Subcutaneous adipose tissue (tissue), 4 donors: ENCODE data around the gene SLC2A9. TPM values are rescaled to one million over a fixed set of nuclear protein-coding genes. Genes with fewer than 3 reads are reported as not detected.

ENCODE experiments used
- small RNA-seq: library from RNA; depleted of rRNA; stranded (forward); fragments of <200 nt; gene quantifications from one replicate; pipeline ENCODE3, GENCODE V24; 2016
- total RNA-seq, 4 donors: library from RNA; depleted of rRNA; stranded (reverse); fragments of >200 nt; gene quantifications; one replicate each; pipeline ENCODE4 v1.1.0, GENCODE V29; 2016
- TF ChIP-seq, protein P1 (sequence below): fragments of 450-650 bp; IDR thresholded peaks from one replicate; pipeline ENCODE4 v1.5.1; 2016; ENCODE audit warnings: low read depth, mild to moderate bottlenecking, control low read depth, antibody characterized with exemption, moderate library complexity

The SLC2A9 gene
- total RNA-seq, 4 donors from 2014 or later = 4.6 to 15.8 (median 7.8) TPM

DNA sequence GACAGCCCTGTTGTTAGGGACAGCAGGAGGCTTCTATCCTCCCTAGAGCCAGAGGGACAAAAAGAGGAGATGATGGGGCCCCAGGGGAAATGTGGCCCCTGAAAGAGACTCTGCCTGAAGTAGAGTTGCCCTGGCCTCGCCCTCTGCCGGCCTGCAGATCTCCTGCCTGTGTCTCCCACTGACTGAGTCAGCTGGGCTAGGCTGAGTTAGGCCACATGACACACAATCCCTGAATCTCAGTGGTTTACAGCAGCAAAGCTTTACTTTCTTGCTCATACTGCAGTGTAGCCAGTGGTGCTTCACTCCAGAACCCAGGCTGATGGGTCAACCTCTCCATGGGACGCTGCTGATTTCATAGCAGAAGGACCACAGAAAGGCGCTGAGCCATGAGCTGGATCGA lies 216.4 kb downstream of the SLC2A9 start:
- TF ChIP-seq, protein P1, sequence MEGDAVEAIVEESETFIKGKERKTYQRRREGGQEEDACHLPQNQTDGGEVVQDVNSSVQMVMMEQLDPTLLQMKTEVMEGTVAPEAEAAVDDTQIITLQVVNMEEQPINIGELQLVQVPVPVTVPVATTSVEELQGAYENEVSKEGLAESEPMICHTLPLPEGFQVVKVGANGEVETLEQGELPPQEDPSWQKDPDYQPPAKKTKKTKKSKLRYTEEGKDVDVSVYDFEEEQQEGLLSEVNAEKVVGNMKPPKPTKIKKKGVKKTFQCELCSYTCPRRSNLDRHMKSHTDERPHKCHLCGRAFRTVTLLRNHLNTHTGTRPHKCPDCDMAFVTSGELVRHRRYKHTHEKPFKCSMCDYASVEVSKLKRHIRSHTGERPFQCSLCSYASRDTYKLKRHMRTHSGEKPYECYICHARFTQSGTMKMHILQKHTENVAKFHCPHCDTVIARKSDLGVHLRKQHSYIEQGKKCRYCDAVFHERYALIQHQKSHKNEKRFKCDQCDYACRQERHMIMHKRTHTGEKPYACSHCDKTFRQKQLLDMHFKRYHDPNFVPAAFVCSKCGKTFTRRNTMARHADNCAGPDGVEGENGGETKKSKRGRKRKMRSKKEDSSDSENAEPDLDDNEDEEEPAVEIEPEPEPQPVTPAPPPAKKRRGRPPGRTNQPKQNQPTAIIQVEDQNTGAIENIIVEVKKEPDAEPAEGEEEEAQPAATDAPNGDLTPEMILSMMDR = no peak

DNA sequence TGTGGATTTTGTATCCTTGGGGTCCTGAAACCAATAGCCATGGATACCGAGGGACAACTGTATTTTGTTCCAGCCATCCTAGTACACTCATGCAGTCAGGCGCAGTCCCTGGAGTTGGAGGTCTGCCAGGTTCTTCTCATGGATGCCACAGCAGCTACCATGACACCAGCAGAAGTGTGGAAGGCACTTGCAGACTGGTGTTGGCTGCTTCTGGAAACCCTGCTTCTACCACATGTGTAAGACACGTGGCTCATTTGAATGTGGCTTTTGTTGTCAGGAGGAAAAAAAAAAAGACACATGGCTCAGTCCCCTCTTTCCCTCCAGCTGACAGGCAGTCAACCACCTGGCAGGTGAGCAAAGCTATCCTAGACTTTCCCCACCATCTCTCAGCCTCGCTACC lies 220.4 kb downstream of the SLC2A9 start:
- TF ChIP-seq, protein P1 = no peak

- TF ChIP-seq, protein P1 = no peak
These were observed 228.9 kb downstream of the SLC2A9 start for GRCh38 chr4:9792381-9792780.

- TF ChIP-seq, protein P1 = no peak
These were observed 239.2 kb downstream of the SLC2A9 start for GRCh38 chr4:9782136-9782436.

DNA sequence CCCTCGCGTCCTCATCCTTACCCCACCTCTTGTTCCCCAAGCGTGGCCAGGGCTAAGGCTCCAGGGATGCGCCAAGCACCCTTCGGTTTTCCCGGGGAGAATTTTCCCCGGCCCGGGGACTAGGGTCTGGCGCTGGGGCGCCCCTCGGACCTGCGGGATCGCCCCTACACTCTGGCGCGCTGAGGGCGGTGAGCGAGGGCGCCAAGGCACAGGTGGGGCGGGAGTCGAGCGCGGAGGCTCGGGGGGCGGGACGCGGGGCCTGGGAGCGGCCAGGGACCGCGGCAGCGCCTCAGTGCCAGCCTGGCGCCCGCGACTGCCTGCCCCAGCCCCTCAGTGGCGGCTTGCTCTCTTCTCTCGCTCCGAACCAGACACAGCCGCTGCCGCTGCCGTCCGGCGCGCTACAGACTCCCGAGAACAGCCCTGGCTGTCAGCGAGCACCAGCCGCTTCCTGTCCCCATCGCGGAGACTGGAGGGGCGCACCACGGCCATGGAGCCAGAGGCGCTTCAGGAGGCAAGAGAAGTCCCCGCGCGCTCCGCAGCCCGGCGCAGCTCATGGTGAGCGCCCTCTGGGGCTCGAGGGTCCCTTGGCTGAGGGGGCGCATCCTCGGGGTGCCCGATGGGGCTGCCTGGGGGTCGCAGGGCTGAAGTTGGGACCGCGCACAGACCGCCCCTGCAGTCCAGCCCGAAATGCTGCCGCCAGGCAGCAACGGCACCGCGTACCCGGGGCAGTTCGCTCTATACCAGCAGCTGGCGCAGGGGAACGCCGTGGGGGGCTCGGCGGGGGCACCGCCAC lies 239.8 kb downstream of the SLC2A9 start, which contains the start of gene DRD5:
Gene DRD5, plus strand, starts transcription at position 292 of the 793 bp plus-strand sequence. Its CDS starts 396 bp downstream, at position 688.
- TF ChIP-seq, protein P1 = no peak

Small RNA genes within 50 kb of the gene (small RNA-seq; reads per million reads assigned to genes)
- gene RNA5SP154 = not detected

Other genes with a start within 250 kb of the SLC2A9 start
- not detected for gene DRD5, start 239.9 kb downstream of the SLC2A9 start, total RNA-seq
- 100 to 1,000 TPM in 2 of 4 donors, 10 to 100 TPM in 2; 81.9 to 122 (median 99.1) TPM for gene WDR1, start 95.3 kb upstream of the SLC2A9 start, total RNA-seq